Thyroid gland (tissue), 4 donors: ENCODE measurements around the gene MTA3. TPM values are rescaled to one million over a fixed set of nuclear protein-coding genes. Genes with fewer than 3 reads are reported as not detected.

Source experiments
- DNase-seq, 2 donors: peaks; one replicate each; pipeline ENCODE4 v3.0.0-alpha.2; 2019
- H3K27ac ChIP-seq, 3 donors: fragments of 200-600 bp; sonication (generic); 1 replicate in 2 of 3; 2 replicates in 1 of 3; pipeline ENCODE4 v1.5.1; 2016 to 2019; ENCODE audit warnings: mild to moderate bottlenecking in 1 of 3, moderate library complexity in 1 of 3
- H3K27me3 ChIP-seq: fragments of 200-600 bp; sonication (generic); one replicate; pipeline ENCODE4 v1.5.1; 2019
- H3K36me3 ChIP-seq, 2 donors: fragments of 200-600 bp; sonication (generic); one replicate each; pipeline ENCODE4 v1.5.1; 2016 to 2019
- H3K4me1 ChIP-seq, 2 donors: fragments of 200-600 bp; sonication (generic); one replicate each; pipeline ENCODE4 v1.5.1; 2017 to 2019
- H3K4me3 ChIP-seq, 3 donors: fragments of 200-600 bp; sonication (generic); replicated peaks in 1 of 3; 1 replicate in 2 of 3; 2 replicates in 1 of 3; pipeline ENCODE4 v1.5.1; 2016; ENCODE audit warnings: mild to moderate bottlenecking in 1 of 3
- H3K9me3 ChIP-seq: fragments of 200-600 bp; sonication (generic); one replicate; pipeline ENCODE4 v1.5.1; 2017
- POLR2A ChIP-seq, 2 donors: fragments of 450-650 bp; IDR thresholded peaks; one replicate each; pipeline ENCODE4 v1.6.1; 2017; ENCODE audit warnings: antibody characterized with exemption in 2 of 2, mild to moderate bottlenecking in 2 of 2, moderate library complexity in 1 of 2
- WGBS, 2 donors: methylation state at CpG; one replicate each; pipeline ENCODE4 v1.1.5; 2017; 5-methylcytosine and 5-hydroxymethylcytosine counted together
- intact Hi-C: fragments of 100-400 bp; cut with DNase I; formaldehyde crosslinking; loops from one replicate; pipeline ENCODE4 v1.15.1; 2023
- total RNA-seq, 4 donors: library from RNA; depleted of rRNA; stranded (reverse); fragments of >200 nt; gene quantifications; one replicate each; pipeline ENCODE4 v1.2.3, GENCODE V29; 2016
- TF ChIP-seq, protein P1 (sequence below), 6 experiments: fragments of 200-600 bp in 3 of 6; fragments of 450-650 bp in 3 of 6; sonication (generic) in 3 of 6; IDR thresholded peaks; one replicate each; pipeline ENCODE4 v1.5.1; 2016 to 2019; ENCODE audit warnings: antibody characterized with exemption in 6 of 6, mild to moderate bottlenecking in 2 of 6, inconsistent platforms in 1 of 6, moderate library complexity in 1 of 6

The MTA3 gene
- total RNA-seq, 4 donors from 2014 or later: 29.8 to 50.0 (median 34.0) TPM

DNA sequence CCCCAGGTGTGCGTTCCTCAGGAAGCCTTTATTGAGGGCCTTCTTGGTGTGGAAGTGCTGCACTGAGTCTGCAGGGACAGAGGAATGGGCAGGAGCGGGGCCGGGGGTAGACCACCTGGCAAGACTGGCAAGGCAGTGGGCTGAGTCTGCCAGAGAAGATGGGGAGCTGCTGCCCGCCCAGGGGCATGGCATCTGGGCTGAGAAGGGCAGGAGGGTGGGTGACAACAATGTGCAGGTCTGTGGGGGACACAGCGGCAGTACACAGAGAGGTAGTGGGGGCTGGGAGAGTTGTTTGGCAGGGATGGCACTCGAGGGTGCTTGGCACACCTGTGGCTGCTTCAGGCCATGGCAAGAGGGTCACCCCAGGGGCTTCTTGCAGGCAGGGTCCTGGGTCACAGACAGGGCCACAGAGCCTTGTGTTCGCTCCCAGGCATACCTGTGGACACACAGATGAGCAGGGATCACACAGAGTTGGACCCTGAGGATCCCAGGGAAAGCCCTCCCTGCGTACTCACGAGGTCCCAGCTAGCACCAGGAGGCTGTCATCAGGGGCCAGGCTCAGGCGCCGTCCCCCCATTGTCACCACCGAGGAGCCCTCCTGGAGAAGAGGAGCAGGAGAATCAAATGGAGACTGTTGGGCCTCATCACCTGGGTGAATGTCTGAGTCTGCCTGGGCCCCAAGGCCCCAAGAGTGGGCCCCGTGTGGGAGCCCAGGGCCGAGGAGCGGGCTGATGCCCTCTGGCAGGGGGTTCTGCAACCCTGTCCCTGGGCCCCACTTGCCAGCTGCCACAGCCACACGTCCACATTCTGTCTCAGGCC lies 198.9 kb downstream of the MTA3 start:
- H3K36me3 ChIP-seq: no peaks in the 10 kb centered on the region
- no peak overlapping the region for H3K27ac ChIP-seq
- no peak overlapping the region for H3K4me3 ChIP-seq
- intact Hi-C loops: no loop called here
- no peak for TF ChIP-seq POLR2A (IDR thresholded peaks at IDR 0.05)
- TF ChIP-seq, protein P1, sequence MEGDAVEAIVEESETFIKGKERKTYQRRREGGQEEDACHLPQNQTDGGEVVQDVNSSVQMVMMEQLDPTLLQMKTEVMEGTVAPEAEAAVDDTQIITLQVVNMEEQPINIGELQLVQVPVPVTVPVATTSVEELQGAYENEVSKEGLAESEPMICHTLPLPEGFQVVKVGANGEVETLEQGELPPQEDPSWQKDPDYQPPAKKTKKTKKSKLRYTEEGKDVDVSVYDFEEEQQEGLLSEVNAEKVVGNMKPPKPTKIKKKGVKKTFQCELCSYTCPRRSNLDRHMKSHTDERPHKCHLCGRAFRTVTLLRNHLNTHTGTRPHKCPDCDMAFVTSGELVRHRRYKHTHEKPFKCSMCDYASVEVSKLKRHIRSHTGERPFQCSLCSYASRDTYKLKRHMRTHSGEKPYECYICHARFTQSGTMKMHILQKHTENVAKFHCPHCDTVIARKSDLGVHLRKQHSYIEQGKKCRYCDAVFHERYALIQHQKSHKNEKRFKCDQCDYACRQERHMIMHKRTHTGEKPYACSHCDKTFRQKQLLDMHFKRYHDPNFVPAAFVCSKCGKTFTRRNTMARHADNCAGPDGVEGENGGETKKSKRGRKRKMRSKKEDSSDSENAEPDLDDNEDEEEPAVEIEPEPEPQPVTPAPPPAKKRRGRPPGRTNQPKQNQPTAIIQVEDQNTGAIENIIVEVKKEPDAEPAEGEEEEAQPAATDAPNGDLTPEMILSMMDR (IDR thresholded peaks at IDR 0.05): no peak
- H3K4me1 ChIP-seq: no peaks in the 10 kb centered on the region
- DNase-seq: no peak
- no peaks in the 10 kb centered on the region for H3K9me3 ChIP-seq
- WGBS, 2 donors: 89 to 93% methylated on average over 10 to 12 of the region's 16 CpGs
- no peaks in the 10 kb centered on the region for H3K27me3 ChIP-seq

GRCh38 chr2:42767899-42768705 lies 199.7 kb downstream of the MTA3 start:
- TF ChIP-seq POLR2A (IDR thresholded peaks at IDR 0.05): no peak
- TF ChIP-seq, protein P1 (IDR thresholded peaks at IDR 0.05): no peak
- no peaks in the 10 kb centered on the region for H3K9me3 ChIP-seq
- no peak overlapping the region for H3K4me3 ChIP-seq
- H3K4me1 ChIP-seq: no peaks in the 10 kb centered on the region
- no peaks in the 10 kb centered on the region for H3K36me3 ChIP-seq
- H3K27ac ChIP-seq: no peak overlapping the region
- intact Hi-C loops: no loop called here
- no peak for DNase-seq
- no peaks in the 10 kb centered on the region for H3K27me3 ChIP-seq
- WGBS, 2 donors: 86 to 87% methylated on average over 11 to 14 of the region's 14 CpGs

DNA sequence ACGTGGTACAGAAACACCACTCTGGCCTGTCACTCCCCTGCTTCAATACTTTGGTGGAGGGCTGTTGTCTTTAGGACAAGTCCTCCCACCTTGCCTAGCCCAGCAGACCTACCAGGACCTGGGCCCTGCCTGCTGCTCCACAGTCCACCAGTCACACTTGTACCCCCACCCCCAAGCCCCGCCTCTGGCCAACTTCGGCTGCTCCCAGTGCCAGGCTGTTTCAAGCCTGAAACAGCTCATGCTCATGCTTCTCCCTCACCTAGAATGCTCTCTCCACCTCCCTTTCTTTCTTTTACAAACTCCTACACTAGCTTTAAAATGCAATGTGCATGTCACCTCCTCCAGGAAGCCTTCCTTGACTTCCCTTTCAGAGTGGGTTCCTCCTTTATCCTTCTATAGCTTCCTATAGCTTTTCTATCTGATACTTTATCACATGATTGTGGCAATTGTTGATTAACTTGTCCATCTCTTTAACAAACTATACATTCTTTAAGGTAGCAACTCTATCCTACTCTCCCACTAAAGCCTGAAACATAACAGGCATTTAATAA lies 200.3 kb downstream of the MTA3 start:
- 54 to 69% methylated on average over 3 of the region's 3 CpGs for WGBS, 2 donors
- DNase-seq: peak; percentile 43 to 44
- Histone ChIP-seq H3K36me3 (no peaks in the 10 kb centered on the region), H3K27me3 (no peaks in the 10 kb centered on the region), H3K27ac (no peak overlapping the region), H3K4me3 (no peak overlapping the region), H3K9me3 (no peaks in the 10 kb centered on the region), H3K4me1 (no peaks in the 10 kb centered on the region)
- intact Hi-C loops: no loop called here
- no peak for TF ChIP-seq POLR2A (IDR thresholded peaks at IDR 0.05)
- TF ChIP-seq, protein P1 (IDR thresholded peaks at IDR 0.05): no peak

- 93 to 94% methylated on average over 9 to 10 of the region's 10 CpGs for WGBS, 2 donors
- TF ChIP-seq, protein P1 (IDR thresholded peaks at IDR 0.05): no peak
- TF ChIP-seq POLR2A (IDR thresholded peaks at IDR 0.05): no peak
- no peak overlapping the region for H3K27ac ChIP-seq
- intact Hi-C loops: no loop called here
- no peak for DNase-seq
- no peak overlapping the region for H3K4me3 ChIP-seq
- no peaks in the 10 kb centered on the region for H3K27me3 ChIP-seq
- no peaks in the 10 kb centered on the region for H3K9me3 ChIP-seq
- no peaks in the 10 kb centered on the region for H3K4me1 ChIP-seq
- no peaks in the 10 kb centered on the region for H3K36me3 ChIP-seq
Measured at GRCh38 chr2:42769583-42770287, 201.3 kb downstream of the MTA3 start.
